ENCODE results near the gene CHRNA9. TPM values are rescaled to one million over a fixed set of nuclear protein-coding genes. Genes with fewer than 3 reads are reported as not detected.
"Not testable (repeated sequence)": the region's sequence is repeated elsewhere in the genome, so short reads cannot be mapped to it uniquely, and the experiment has no call there.

CHRNA9 gene
- total RNA-seq, 1 donor from 2014 or later, result not detected

- no peak for DNase-seq (ENCODE audit: low read depth in 2 of 2)
Observed at GRCh38 chr4:40378619-40379018, 43.5 kb downstream of the CHRNA9 start.

GRCh38 chr4:40379248-40379647, 44.1 kb downstream of the CHRNA9 start:
- no peak for DNase-seq (ENCODE audit: low read depth in 2 of 2)

- no peak for DNase-seq (ENCODE audit: low read depth in 2 of 2)
Observed at GRCh38 chr4:40380647-40381046, 45.5 kb downstream of the CHRNA9 start.

GRCh38 chr4:40388239-40388638, 53.1 kb downstream of the CHRNA9 start:
- DNase-seq (ENCODE audit: low read depth in 2 of 2), result no peak

GRCh38 chr4:40389986-40390385, 54.9 kb downstream of the CHRNA9 start:
- DNase-seq (ENCODE audit: low read depth in 2 of 2), result no peak

- not testable (repeated sequence) for DNase-seq (ENCODE audit: low read depth in 2 of 2)
Observed at GRCh38 chr4:40392241-40392640, 57.1 kb downstream of the CHRNA9 start.

GRCh38 chr4:40394236-40394635, 59.1 kb downstream of the CHRNA9 start:
- peak in 1 of 2 donors; percentile 11 for DNase-seq (ENCODE audit: low read depth in 2 of 2)

- no peak for DNase-seq (ENCODE audit: low read depth in 2 of 2)
Observed at GRCh38 chr4:40395166-40395900, 60.2 kb downstream of the CHRNA9 start.

- DNase-seq (ENCODE audit: low read depth in 2 of 2), result no peak
Observed at GRCh38 chr4:40395908-40396793, 61.0 kb downstream of the CHRNA9 start.

GRCh38 chr4:40399578-40399977, 64.4 kb downstream of the CHRNA9 start:
- DNase-seq (ENCODE audit: low read depth in 2 of 2), result no peak

- DNase-seq (ENCODE audit: low read depth in 2 of 2), result no peak
Observed at GRCh38 chr4:40401096-40401495, 66.0 kb downstream of the CHRNA9 start.

GRCh38 chr4:40401631-40402030, 66.5 kb downstream of the CHRNA9 start:
- DNase-seq (ENCODE audit: low read depth in 2 of 2), result no peak

- no peak for DNase-seq (ENCODE audit: low read depth in 2 of 2)
Observed at GRCh38 chr4:40402556-40402955, 67.4 kb downstream of the CHRNA9 start.

GRCh38 chr4:40403081-40403480, 67.9 kb downstream of the CHRNA9 start:
- no peak for DNase-seq (ENCODE audit: low read depth in 2 of 2)

Other genes starting within 250 kb of the CHRNA9 start
- 0.22 TPM in 1 of 2 replicates, not detected in the other for gene RHOH, start 138.3 kb upstream of the CHRNA9 start, total RNA-seq